Lung (tissue), 12 donors: ENCODE measurements around the gene TENM4. TPM values are rescaled to one million over a fixed set of nuclear protein-coding genes. Genes with fewer than 3 reads are reported as not detected.

Source experiments
- ATAC-seq: fragments of 200-7000 bp; cut with Tn5 transposase; one replicate; pipeline ENCODE4 v1.9.1; 2020; ENCODE audit warnings: moderate number of reproducible peaks; ENCODE audit not compliant: insufficient read depth, low FRiP score
- DNase-seq, 3 donors: peaks; one replicate each; pipeline ENCODE4 v3.0.0-alpha.2; 2013 to 2017
- H3K27ac ChIP-seq, 2 donors: one replicate each; pipeline ENCODE4 v1.5.1; 2013; ENCODE audit warnings: mild to moderate bottlenecking in 2 of 2, moderate library complexity in 2 of 2, control low read depth in 1 of 2, inconsistent platforms in 1 of 2, low read depth in 1 of 2, low read length in 1 of 2
- H3K27me3 ChIP-seq, 3 donors: one replicate each; pipeline ENCODE4 v1.5.1; 2013; ENCODE audit warnings: low read length in 2 of 3; ENCODE audit not compliant: control insufficient read depth in 3 of 3, insufficient read depth in 3 of 3
- H3K36me3 ChIP-seq, 4 donors: one replicate each; pipeline ENCODE4 v1.5.1; 2013; ENCODE audit warnings: low read length in 4 of 4, mild to moderate bottlenecking in 1 of 4, moderate library complexity in 1 of 4; ENCODE audit not compliant: control insufficient read depth in 4 of 4, insufficient read depth in 4 of 4
- H3K4me1 ChIP-seq, 5 donors: one replicate each; pipeline ENCODE4 v1.5.1; 2013; ENCODE audit warnings: low read length in 5 of 5, mild to moderate bottlenecking in 2 of 5, moderate library complexity in 1 of 5; ENCODE audit not compliant: control insufficient read depth in 5 of 5, insufficient read depth in 5 of 5
- H3K4me3 ChIP-seq: one replicate; pipeline ENCODE4 v1.5.1; 2013; ENCODE audit warnings: mild to moderate bottlenecking, control low read depth, moderate library complexity
- H3K9ac ChIP-seq, 2 donors: one replicate each; pipeline ENCODE4 v1.5.1; 2013; ENCODE audit warnings: low read length in 2 of 2, control low read depth in 1 of 2; ENCODE audit not compliant: insufficient read depth in 1 of 2
- H3K9me3 ChIP-seq, 4 donors: one replicate each; pipeline ENCODE4 v1.5.1; 2013; ENCODE audit warnings: low read length in 3 of 4, mild to moderate bottlenecking in 1 of 4, moderate library complexity in 1 of 4; ENCODE audit not compliant: control insufficient read depth in 4 of 4, insufficient read depth in 3 of 4
- WGBS, 2 donors: extraction: QIAGEN DNeasy Blood & Tissue Kit; methylation state at CpG; one replicate each; pipeline ENCODE4 v1.1.7; 2013; 5-methylcytosine and 5-hydroxymethylcytosine counted together
- polyA plus RNA-seq, 2 donors: library from polyadenylated mRNA; stranded (reverse); fragments of 200-250 nt; gene quantifications; one replicate each; pipeline ENCODE4 v1.2.1, GENCODE V29; 2013
- total RNA-seq, 2 donors: library from RNA; depleted of rRNA in 1 of 2; stranded (reverse); fragments of >200 nt in 1 of 2; gene quantifications; one replicate each; pipeline ENCODE4 v1.2.1, GENCODE V29; 2014 to 2021
- TF ChIP-seq, protein P1 (sequence below): IDR thresholded peaks from 2 replicates; pipeline ENCODE4 v1.5.1; 2012; ENCODE audit warnings: mild to moderate bottlenecking; ENCODE audit errors: control extremely low read depth, extremely low read depth
- donor health status: control.
- donor health status: control.
- donor health status: Bipolar disorder and iron deficiency.
- donor health status: healthy.
- donor health status: DM: yes; HTN: yes; CAD: no.

The TENM4 gene
- total and polyA plus RNA-seq, 4 donors, result 0.28 to 16.4 (median 3.2) TPM

DNA sequence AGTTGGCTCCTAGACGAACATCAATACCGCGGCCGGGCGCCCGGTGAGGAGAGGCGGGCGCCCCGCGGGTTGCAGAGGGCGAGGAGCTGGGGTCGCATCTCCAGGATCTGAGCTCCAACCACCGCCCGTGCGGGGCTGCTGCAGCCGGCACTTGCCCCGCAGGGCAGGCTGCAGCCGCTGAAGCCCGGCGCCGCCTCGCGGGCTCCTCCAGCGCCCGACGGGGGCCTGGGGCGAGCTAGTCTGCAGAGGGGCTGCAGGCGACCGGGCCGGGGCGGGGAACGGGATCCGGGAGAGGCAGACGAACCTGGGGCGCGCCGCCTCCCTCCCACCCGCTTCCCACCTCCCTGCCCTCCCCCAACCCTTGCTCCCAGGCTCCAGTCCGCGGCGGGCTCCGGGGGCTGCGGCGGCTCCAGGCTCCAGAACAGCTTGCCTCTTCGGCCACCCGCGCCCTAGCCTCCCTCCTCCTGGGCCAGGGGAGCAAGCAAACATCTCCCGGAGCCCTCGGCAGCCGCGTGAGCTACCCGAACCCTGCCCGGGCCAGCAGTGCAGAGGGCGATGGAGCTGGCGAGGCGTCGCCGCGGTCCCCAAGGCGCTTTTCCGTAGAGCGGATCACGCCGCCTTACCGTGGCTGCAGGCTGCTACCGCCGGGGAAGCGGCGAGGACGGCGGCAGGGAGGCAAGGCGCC, 802 bp downstream of the TENM4 start:
- Histone ChIP-seq H3K36me3 (no peaks in the 10 kb centered on the region), H3K27me3 (peaks cover 6 to 61% (median 56%) of the 10 kb centered on the region in 3 donors), H3K9ac (no peak overlapping the region), H3K27ac (peak overlapping the region in 1 of 2 donors; percentile 32), H3K9me3 (peaks cover 0 to 7% (median 2%) of the 10 kb centered on the region in 4 donors), H3K4me1 (peaks cover 5 to 34% (median 18%) of the 10 kb centered on the region in 5 donors), H3K4me3 (peak overlapping the region; percentile 18)
- DNase-seq (peak; percentile 52 to 60 (median 58)), ATAC-seq (peak; percentile 24)
- 1 to 2% methylated on average over 55 to 72 of the region's 72 CpGs for WGBS, 2 donors
- TF ChIP-seq, protein P1, sequence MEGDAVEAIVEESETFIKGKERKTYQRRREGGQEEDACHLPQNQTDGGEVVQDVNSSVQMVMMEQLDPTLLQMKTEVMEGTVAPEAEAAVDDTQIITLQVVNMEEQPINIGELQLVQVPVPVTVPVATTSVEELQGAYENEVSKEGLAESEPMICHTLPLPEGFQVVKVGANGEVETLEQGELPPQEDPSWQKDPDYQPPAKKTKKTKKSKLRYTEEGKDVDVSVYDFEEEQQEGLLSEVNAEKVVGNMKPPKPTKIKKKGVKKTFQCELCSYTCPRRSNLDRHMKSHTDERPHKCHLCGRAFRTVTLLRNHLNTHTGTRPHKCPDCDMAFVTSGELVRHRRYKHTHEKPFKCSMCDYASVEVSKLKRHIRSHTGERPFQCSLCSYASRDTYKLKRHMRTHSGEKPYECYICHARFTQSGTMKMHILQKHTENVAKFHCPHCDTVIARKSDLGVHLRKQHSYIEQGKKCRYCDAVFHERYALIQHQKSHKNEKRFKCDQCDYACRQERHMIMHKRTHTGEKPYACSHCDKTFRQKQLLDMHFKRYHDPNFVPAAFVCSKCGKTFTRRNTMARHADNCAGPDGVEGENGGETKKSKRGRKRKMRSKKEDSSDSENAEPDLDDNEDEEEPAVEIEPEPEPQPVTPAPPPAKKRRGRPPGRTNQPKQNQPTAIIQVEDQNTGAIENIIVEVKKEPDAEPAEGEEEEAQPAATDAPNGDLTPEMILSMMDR, result no peak

DNA sequence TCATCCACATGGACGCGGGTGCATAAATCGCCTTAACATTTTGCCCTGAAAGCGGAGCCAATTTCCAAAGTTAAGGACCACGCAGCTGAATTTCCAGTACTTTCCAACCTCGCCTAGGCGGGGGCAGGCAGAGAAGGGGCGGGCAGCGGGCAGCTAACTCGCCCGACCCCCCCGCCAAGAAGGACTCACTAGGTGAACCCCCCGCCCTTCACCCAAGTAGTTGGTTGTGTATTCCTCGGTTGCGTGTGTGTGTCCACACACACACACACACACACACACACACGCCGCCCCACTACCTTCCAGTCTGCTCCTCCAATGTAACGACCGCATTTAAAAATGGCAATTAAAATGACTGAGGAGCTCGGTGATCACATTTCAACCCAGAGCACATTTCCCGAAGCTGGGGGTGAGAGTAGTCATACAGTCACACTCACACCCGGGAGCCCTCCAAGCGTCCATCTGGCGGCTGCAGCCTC, 1.4 kb downstream of the TENM4 start:
- ATAC-seq (no peak), DNase-seq (peak in 1 of 3 donors; percentile 19)
- no peak overlapping the region for H3K4me3 ChIP-seq
- no peak overlapping the region for H3K9ac ChIP-seq
- peaks cover 6 to 59% (median 51%) of the 10 kb centered on the region in 3 donors for H3K27me3 ChIP-seq
- H3K9me3 ChIP-seq, result peaks cover 0 to 7% (median 2%) of the 10 kb centered on the region in 4 donors
- H3K36me3 ChIP-seq, result no peaks in the 10 kb centered on the region
- peaks cover 5 to 34% (median 18%) of the 10 kb centered on the region in 5 donors for H3K4me1 ChIP-seq
- H3K27ac ChIP-seq, result no peak overlapping the region
- 3 to 6% methylated on average over 24 of the region's 24 CpGs for WGBS, 2 donors
- TF ChIP-seq, protein P1, result no peak

DNA sequence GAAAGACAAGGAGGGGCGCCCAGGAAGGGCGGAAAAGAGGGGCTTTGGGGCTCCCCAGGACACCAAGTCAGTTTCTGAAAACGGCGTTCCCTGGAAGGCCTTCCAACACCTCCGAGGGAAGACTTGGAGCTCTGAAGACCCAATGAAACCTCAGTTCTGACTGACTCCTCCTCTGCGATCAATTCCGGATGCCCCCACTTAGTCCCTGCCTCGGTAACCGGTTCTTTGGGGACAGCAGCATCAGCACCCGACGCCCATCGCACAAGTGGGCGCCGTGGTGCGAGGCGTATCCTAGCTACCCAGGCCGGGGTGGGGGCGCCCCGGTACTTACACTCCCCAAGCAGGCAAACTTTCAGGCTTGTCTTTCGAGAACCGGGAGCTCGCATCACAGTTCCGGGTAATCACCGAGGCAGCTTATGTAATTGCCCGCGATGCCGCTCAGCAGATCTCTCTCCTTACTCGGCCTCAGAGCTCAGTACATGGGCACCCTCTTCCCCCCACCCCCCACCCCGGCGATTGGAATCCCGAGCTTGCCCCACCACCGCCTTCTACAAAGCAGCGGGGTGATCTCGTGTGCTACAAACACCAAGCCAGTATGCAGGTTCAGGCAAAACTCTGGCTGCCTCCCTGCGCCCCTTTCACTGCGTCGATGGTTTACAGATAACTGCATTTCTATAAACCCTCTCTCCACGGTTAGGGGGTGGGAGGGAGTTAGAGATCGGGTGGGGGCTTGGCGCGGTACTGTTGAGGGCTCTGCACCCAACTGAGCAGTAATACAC, 2.0 kb downstream of the TENM4 start:
- DNase-seq, result peak; percentile 23 to 30 (median 30)
- ATAC-seq, result no peak

More for the DNA sequence above, 2.0 kb downstream of the TENM4 start:
- peaks cover 6 to 57% (median 48%) of the 10 kb centered on the region in 3 donors for H3K27me3 ChIP-seq
- 1 to 3% methylated on average over 40 to 41 of the region's 41 CpGs for WGBS, 2 donors
- H3K9me3 ChIP-seq, result peaks cover 0 to 7% (median 2%) of the 10 kb centered on the region in 4 donors
- H3K4me1 ChIP-seq, result peaks cover 5 to 34% (median 18%) of the 10 kb centered on the region in 5 donors
- H3K4me3 ChIP-seq, result no peak overlapping the region
- TF ChIP-seq, protein P1, result no peak
- H3K9ac ChIP-seq, result no peak overlapping the region
- H3K27ac ChIP-seq, result no peak overlapping the region
- H3K36me3 ChIP-seq, result no peaks in the 10 kb centered on the region
